GM21447 (cell line): ENCODE measurements around the gene LCN15.
"Not testable (repeated sequence)": the region's sequence is repeated elsewhere in the genome, so short reads cannot be mapped to it uniquely, and the experiment has no call there.

ENCODE experiments used
- ATAC-seq: cut with Tn5 transposase; IDR thresholded peaks from one replicate; pipeline ENCODE4 v1.9.1; 2021; ENCODE audit not compliant: unreplicated experiment

Gene LCN15

GRCh38 chr9:136723362-136723976, 40.8 kb downstream of the LCN15 start:
- no peak for ATAC-seq

DNA sequence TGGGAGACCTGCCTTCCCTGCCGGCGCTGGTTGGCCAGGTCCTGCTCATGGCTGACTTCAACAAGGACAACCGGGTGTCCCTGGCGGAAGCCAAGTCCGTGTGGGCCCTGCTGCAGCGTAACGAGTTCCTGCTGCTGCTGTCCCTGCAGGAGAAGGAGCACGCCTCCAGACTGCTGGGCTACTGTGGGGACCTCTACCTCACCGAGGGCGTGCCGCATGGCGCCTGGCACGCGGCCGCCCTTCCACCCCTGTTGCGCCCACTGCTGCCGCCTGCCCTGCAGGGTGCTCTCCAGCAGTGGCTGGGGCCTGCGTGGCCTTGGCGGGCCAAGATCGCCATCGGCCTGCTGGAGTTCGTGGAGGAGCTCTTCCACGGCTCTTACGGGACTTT, 41.4 kb downstream of the LCN15 start:
- ATAC-seq, result no peak

GRCh38 chr9:136722093-136722968, 42.0 kb downstream of the LCN15 start:
- no peak for ATAC-seq

- no peak for ATAC-seq
Measured at GRCh38 chr9:136721339-136722092, 42.8 kb downstream of the LCN15 start.

GRCh38 chr9:136720898-136721338, 43.4 kb downstream of the LCN15 start:
- no peak for ATAC-seq

- no peak for ATAC-seq
Measured at GRCh38 chr9:136720251-136720897, 43.9 kb downstream of the LCN15 start.

DNA sequence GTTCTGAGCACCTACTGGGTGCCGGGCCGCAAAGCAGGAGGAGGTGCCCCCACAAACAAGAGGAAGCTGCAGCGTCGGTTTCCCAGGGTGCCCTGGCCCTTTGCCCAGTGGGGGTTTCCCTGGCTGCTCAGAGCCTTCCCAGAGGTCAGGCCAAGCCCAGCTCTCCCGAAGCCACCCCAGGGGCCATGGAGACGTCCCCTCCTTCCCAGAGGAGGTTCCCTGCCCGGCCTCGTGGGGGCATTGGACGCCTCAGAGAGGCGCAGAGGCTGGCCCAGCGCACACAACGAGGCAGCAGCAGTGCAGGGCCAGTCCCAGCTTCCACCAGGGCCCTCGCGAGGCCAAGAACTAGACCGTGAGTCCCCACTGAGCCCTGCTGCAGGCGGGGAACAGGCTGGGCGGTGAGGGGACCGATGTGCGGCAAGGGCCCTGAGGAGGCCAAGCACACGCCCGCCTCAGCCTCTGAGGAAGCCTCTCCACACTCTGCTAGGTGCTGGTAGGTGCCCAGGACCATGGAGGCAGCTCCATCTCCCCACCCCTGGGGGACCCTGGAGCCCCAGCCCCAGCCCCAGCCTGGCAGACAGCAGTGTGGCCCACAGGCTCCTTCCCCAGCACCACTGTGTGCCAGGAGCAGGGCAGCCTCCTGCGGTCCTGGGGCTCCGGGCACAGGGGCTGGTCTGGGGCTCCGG, 45.0 kb downstream of the LCN15 start:
- no peak for ATAC-seq

GRCh38 chr9:136718345-136719194, 45.7 kb downstream of the LCN15 start:
- no peak for ATAC-seq

GRCh38 chr9:136717399-136717798, 46.9 kb downstream of the LCN15 start:
- ATAC-seq, result no peak

DNA sequence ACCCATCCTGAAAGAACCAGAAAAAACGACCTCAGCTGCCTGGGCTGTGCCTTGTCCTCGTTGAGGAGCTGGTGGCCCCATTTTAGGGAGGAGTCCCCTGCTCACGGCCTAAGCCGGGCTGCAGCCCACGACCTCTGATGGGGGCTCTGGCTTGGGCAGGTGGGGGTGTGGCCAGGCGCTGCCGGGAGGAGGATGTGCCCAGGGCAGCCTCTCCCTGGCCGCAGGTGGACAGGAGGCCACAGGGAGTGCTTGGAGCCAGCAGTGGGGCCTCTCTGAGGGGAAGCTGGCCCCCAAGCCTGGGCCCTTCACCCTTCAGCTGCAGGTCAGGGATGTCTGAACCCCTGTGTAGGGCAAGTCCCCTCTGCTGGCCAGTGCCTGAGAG, 49.4 kb downstream of the LCN15 start:
- no peak for ATAC-seq

GRCh38 chr9:136714096-136714892, 50.0 kb downstream of the LCN15 start:
- ATAC-seq, result no peak

- ATAC-seq, result no peak
Measured at GRCh38 chr9:136713550-136713949, 50.8 kb downstream of the LCN15 start.

- no peak for ATAC-seq
Measured at GRCh38 chr9:136712690-136713544, 51.4 kb downstream of the LCN15 start.

DNA sequence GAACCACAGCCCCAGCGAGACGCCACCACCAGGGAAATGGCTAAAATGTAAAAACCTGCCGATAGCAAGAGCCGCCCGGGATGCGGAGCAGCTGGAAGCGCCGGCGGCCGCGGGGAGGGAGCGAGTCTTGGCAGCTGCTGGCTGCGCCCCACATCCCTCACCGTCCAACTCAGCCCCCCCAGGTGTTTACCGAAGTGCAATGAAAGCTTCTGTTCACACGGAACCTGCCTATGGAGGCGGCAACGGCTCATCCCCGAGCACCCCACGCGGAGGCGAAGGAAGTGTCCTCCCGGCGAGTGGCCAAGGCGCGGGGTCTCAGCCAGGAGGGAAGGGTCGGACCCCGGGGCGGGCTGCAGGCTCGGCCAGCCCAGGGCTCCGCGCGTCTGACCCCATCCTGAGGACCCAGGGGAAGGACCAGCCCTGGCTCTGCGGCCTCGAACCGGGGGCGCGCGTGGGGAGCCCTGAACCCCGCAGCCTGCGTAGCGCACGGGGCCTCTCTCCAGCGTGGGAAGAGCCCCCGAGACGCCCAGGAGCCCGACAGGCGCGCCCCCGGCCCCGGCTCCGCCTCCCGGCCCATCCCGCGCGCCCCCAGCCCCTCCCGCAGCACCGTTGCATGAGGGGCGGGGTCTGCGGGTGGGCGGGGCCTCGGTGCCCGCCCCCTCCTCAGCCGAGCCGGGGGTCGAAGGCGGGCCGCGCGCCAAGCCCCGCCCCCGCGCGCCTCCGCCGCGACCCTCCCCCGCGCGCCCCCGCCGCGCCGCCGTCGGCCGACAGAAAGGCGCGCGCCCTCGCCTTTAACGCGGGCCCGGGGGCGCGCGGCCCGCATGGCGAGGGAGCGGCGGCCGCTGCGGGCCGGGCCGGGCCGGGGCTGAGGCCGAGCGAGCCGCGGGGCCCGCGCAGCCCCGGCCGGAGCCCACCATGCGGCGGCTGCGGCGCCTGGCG, 52.3 kb downstream of the LCN15 start, which contains the start of gene DIPK1B:
DIPK1B (plus strand) TSS at position 822 of the 939 bp plus-strand sequence; CDS start at position 916, 94 bp downstream.
- no peak for ATAC-seq

DNA sequence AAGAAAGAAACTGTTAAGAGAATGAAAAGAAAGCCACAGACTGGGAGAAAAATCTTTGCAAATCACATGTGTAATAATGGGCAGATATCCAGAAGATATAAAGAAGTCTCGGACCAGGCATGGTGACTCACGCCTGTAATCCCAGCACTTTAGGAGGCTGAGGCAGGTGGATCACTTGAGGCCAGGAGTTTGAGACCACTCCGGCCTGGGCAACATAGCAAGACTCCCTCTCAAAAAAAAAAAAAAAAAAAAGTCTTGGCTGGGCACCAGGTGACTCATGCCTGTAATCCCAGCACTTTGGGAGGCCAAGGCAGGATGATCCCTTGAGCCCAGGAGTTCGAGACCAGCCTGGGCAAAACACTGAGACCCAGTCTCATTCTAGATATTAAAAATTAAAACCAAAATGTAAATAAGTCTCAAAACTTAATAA, 53.1 kb downstream of the LCN15 start:
- ATAC-seq, result not testable (repeated sequence)

DNA sequence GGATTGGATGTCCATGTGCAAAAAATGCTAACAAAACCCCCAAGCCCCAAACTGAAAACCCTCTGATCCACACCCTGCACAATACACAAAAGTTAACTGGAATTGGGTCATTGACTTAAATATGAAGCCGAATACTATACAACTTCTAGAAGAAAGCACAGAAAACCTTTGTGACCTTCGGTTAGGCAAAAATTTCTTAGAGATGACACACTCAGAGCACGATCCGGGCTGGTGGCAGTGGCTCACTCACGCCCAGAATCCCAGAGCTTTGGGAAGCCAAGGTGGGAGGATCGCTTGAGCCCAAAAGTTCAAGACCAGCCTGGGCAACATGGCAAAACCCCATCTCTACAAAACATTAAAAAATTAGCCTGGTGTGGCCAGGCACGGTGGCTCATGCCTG, 53.8 kb downstream of the LCN15 start:
- no peak for ATAC-seq
